ENCODE results near the gene PTPN3.

The PTPN3 gene

GRCh38 chr9:109482391-109482916 lies 15.7 kb downstream of the PTPN3 start:
- no peak overlapping the region for H3K4me3 ChIP-seq (ENCODE audit: low read depth, low read length)
- no peak for DNase-seq (ENCODE audit: low read depth)
- TF ChIP-seq CTCF (IDR thresholded peaks at IDR 0.05; ENCODE audit: low read depth, low read length, missing control alignments) = no peak

GRCh38 chr9:109481856-109482255 lies 16.3 kb downstream of the PTPN3 start:
- no peak for DNase-seq (ENCODE audit: low read depth)
- no peak overlapping the region for H3K4me3 ChIP-seq (ENCODE audit: low read depth, low read length)
- TF ChIP-seq CTCF (IDR thresholded peaks at IDR 0.05; ENCODE audit: low read depth, low read length, missing control alignments) = no peak

GRCh38 chr9:109479822-109480221 lies 18.3 kb downstream of the PTPN3 start:
- no peak for DNase-seq (ENCODE audit: low read depth)
- no peak overlapping the region for H3K4me3 ChIP-seq (ENCODE audit: low read depth, low read length)
- no peak for TF ChIP-seq CTCF (IDR thresholded peaks at IDR 0.05; ENCODE audit: low read depth, low read length, missing control alignments)

- TF ChIP-seq CTCF (IDR thresholded peaks at IDR 0.05; ENCODE audit: low read depth, low read length, missing control alignments) = no peak
- DNase-seq (ENCODE audit: low read depth) = no peak
- no peak overlapping the region for H3K4me3 ChIP-seq (ENCODE audit: low read depth, low read length)
Observed at GRCh38 chr9:109478665-109479380, 19.3 kb downstream of the PTPN3 start.

GRCh38 chr9:109478051-109478563 lies 20.0 kb downstream of the PTPN3 start:
- TF ChIP-seq CTCF (IDR thresholded peaks at IDR 0.05; ENCODE audit: low read depth, low read length, missing control alignments) = no peak
- no peak for DNase-seq (ENCODE audit: low read depth)
- H3K4me3 ChIP-seq (ENCODE audit: low read depth, low read length) = no peak overlapping the region

GRCh38 chr9:109477258-109478050 lies 20.7 kb downstream of the PTPN3 start:
- no peak overlapping the region for H3K4me3 ChIP-seq (ENCODE audit: low read depth, low read length)
- TF ChIP-seq CTCF (IDR thresholded peaks at IDR 0.05; ENCODE audit: low read depth, low read length, missing control alignments) = no peak
- DNase-seq (ENCODE audit: low read depth) = no peak

Data from GM12864 (cell line).